ACC112 (cell line): Measurements from ENCODE around the gene USP36.
"Not testable (repeated sequence)": the region's sequence is repeated elsewhere in the genome, so short reads cannot be mapped to it uniquely, and the experiment has no call there.

Source experiments
- H2AFZ ChIP-seq: fragments of 200-600 bp; sonication (generic); one replicate; pipeline ENCODE4 v1.6.0; 2017; ENCODE audit warnings: antibody characterized with exemption, low read length; ENCODE audit not compliant: unreplicated experiment
- H3K27ac ChIP-seq: fragments of 200-600 bp; sonication (generic); 2 replicates; pipeline ENCODE4 v1.5.1; 2014; ENCODE audit warnings: low read depth, mild to moderate bottlenecking, antibody characterized with exemption, low read length, moderate library complexity
- H3K27me3 ChIP-seq: fragments of 200-600 bp; sonication (generic); 2 replicates; pipeline ENCODE4 v1.6.1; 2014; ENCODE audit warnings: mild to moderate bottlenecking, antibody characterized with exemption, low read length, moderate library complexity, mixed read lengths; ENCODE audit not compliant: insufficient read depth
- H3K36me3 ChIP-seq: fragments of 200-600 bp; sonication (generic); 2 replicates; pipeline ENCODE4 v1.6.1; 2016; ENCODE audit warnings: mild to moderate bottlenecking, antibody characterized with exemption, low read length, moderate library complexity, mixed read lengths; ENCODE audit not compliant: insufficient read depth
- H3K4me1 ChIP-seq: fragments of 200-600 bp; sonication (generic); one replicate; pipeline ENCODE4 v1.6.1; 2016; ENCODE audit warnings: low read length, mixed read lengths; ENCODE audit not compliant: insufficient read depth, unreplicated experiment, control insufficient read depth
- H3K4me3 ChIP-seq: fragments of 200-600 bp; sonication (generic); 2 replicates; pipeline ENCODE4 v1.5.1; 2014; ENCODE audit warnings: mild to moderate bottlenecking, low read depth, low read length
- H3K79me2 ChIP-seq: fragments of 200-600 bp; sonication (generic); one replicate; pipeline ENCODE4 v1.6.0; 2016; ENCODE audit warnings: low read length; ENCODE audit not compliant: control insufficient read depth, unreplicated experiment, insufficient read depth

Gene USP36

DNA sequence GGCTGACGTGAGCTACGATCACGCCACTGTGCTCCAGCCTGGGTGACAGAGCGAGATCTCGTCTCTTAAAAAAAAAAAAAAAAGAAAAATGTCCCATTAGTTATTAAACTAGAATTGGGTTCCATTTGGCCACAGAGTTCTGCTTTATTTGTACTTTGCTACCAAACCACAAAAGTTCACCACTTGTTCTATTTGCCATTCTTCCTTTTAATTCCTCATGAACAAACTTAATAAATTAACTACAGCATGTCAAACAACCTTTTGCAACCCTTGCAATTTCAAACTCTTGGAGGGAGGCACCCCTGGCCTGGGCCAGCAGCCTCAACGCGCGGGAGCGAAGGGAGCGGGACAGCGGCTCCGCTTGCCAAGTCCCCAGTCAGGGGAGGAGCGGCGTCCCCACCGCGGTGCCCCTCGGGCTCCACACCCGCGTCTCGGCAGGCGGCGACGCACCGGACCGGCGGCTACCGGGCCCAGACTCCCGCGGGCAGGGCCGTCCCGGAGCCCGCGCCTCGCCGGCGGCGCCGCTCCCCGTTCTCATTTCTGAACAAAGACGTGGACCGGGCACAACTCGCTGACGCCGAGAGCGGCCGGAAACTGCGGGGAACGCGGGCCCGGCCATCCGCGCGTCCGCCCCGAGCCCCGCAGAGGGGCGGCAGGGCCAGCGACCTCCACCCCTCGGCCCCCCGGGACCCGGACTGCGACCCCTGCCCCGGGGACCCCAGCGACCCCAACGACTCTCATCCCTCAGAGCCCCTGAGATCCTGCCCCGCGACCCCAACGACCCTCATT is 59.3 kb downstream of the USP36 start:
- peaks cover 23% of the 10 kb centered on the region for H3K79me2 ChIP-seq
- H3K4me1 ChIP-seq = peaks cover 5% of the 10 kb centered on the region
- H2AFZ ChIP-seq = peak overlapping the region; percentile 4
- H3K27ac ChIP-seq = peak overlapping the region; percentile 41; the same call in 1 of the 2 replicates
- peak overlapping the region; percentile 84 for H3K4me3 ChIP-seq
- no peaks in the 10 kb centered on the region for H3K36me3 ChIP-seq
- no peaks in the 10 kb centered on the region for H3K27me3 ChIP-seq

DNA sequence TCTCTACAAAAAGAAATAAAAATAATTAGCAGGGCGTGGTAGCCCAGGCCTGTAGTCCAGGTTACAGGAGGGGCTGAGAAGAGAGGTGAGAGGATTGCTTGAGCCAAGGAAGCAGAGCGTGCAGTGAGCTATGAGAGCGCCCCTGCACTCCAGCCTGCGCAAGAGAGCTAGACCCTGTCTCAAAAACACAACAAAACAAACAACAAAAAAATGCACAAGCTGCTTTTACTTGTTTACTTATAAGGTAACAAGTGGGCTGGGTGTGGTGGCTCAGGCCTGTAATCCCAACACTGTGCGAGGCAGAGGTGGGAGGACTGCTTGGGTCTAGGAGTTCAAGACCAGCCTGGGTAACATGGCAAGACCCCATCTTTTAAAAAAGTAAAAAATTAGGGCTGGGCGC is 60.3 kb downstream of the USP36 start:
- peaks cover 6% of the 10 kb centered on the region for H3K4me1 ChIP-seq
- no peak overlapping the region for H3K27ac ChIP-seq
- no peak overlapping the region for H2AFZ ChIP-seq

DNA sequence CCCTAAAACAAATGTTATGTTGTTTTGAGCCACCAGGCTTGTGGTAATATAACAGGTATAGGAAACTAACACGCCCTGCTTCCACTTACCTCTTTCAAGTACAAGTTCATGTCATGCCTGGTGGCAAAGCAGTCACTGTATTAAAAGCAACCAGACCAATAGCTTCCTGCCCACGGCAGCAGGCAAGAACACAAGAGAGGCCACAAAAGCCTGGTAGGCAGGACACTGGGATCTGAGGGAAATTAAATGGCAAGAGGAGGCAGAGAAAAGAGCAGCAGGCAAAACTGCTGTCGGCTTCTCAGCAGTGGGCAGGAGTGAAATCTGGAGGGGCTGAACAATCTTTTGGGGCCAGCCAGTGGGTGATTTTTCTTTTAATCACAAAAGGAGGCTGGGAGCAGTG is 60.8 kb downstream of the USP36 start:
- peaks cover 11% of the 10 kb centered on the region for H3K4me1 ChIP-seq
- H3K4me3 ChIP-seq = no peak overlapping the region
- H2AFZ ChIP-seq = no peak overlapping the region
- H3K79me2 ChIP-seq = peaks cover 28% of the 10 kb centered on the region
- H3K27me3 ChIP-seq = no peaks in the 10 kb centered on the region
- H3K36me3 ChIP-seq = no peaks in the 10 kb centered on the region
- no peak overlapping the region for H3K27ac ChIP-seq

More for the DNA sequence above, 60.3 kb downstream of the USP36 start:
- Histone ChIP-seq H3K36me3 (no peaks in the 10 kb centered on the region), H3K4me3 (no peak overlapping the region), H3K79me2 (peaks cover 23% of the 10 kb centered on the region), H3K27me3 (no peaks in the 10 kb centered on the region)

DNA sequence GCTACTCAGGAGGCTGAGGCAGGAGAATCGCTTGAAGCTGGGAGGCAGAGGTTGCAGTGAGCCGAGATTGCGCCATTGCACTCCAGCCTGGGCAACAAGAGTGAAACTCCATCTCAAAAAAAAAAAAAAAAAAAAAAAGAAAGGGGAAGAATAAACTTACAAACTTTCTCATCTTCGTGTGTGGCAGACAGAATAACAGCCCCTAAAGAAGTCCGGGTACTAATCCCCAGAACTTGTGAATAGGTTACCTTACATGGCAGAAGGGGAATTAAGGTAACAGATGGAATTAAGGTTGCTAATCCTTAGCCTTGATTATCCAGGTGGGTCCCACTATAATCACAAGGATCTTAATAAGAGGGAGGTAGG is 61.3 kb downstream of the USP36 start:
- Histone ChIP-seq H3K79me2 (peaks cover 34% of the 10 kb centered on the region), H3K4me1 (peaks cover 16% of the 10 kb centered on the region)
- not testable (repeated sequence) for H3K27me3 ChIP-seq, H3K4me3 ChIP-seq, H3K36me3 ChIP-seq, H3K27ac ChIP-seq, H2AFZ ChIP-seq

DNA sequence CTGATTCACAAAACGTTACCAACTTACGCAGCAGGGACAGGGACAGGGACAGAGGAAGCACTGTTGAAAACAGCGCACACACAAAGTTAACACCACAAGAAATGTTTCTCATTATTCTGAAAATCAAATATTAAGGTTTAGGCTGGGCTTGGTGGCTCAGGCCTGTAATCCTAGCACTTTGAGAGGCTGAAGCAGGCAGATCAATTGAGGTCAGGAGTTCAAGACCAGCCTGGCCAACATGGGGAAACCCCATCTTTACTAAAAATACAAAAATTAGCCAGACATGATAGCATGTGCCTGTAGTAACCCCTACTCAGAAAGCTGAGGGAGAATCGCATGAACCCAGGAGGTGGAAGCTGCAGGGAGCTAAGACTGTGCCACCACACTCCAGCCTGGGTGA is 62.7 kb downstream of the USP36 start:
- Histone ChIP-seq H3K4me3 (no peak overlapping the region), H3K27me3 (no peaks in the 10 kb centered on the region), H3K27ac (no peak overlapping the region), H3K4me1 (peaks cover 19% of the 10 kb centered on the region), H2AFZ (no peak overlapping the region), H3K36me3 (no peaks in the 10 kb centered on the region), H3K79me2 (peaks cover 37% of the 10 kb centered on the region)

DNA sequence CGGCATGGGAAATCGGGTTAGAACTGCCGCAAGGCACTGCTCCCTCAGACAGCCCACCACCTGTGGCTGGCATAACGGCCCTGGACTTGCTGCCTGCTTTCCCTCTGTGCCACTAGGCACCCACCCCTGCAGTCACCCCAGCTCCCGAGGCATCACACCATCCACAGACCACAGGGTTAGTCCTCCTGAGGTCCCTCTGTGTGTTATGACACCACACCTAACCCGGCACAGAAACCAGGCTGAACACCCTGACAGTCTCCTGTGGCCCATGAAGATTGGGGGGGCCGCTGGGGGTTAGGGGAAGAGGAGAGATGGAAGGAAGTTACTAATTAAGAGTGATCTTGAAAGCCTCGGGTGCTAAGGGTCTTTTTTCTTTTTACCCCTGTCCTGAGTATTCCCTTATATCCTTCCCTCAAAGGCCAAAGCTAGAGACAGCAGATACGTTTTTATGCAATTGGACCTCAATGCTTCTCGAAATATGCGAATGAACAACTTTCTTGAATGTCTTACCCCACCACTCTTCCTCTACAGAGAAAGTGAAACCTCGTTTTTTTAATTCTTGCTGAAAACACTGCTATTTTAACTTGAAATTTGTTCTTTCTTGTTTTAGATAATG is 65.5 kb downstream of the USP36 start:
- Histone ChIP-seq H3K36me3 (no peaks in the 10 kb centered on the region), H3K4me3 (peak overlapping the region; percentile 42; the same call in 1 of the 2 replicates), H3K79me2 (peaks cover 30% of the 10 kb centered on the region), H3K27me3 (no peaks in the 10 kb centered on the region), H3K27ac (no peak overlapping the region), H3K4me1 (peaks cover 18% of the 10 kb centered on the region), H2AFZ (no peak overlapping the region)

DNA sequence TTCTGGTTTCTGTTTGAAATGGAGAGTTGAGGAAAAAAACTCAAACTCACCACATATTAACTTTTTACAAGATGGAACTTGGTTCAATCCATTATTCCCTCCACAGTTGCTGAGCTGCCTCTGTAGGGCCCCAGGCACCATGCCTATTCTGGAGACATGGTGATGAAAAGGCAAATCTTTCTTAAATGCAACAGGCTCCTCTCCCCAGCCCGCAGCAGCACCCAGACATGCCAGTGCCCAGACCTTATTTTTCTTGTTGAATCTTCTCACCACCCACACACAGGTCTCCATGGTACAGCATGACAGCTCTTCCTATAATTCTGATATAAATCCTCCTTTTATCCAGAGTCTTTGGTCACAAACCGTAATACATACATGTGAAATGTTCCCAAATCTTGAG is 66.2 kb downstream of the USP36 start:
- Histone ChIP-seq H3K4me1 (peaks cover 14% of the 10 kb centered on the region), H3K27me3 (no peaks in the 10 kb centered on the region), H3K79me2 (peaks cover 26% of the 10 kb centered on the region), H3K36me3 (no peaks in the 10 kb centered on the region), H3K27ac (no peak overlapping the region), H3K4me3 (no peak overlapping the region), H2AFZ (no peak overlapping the region)

DNA sequence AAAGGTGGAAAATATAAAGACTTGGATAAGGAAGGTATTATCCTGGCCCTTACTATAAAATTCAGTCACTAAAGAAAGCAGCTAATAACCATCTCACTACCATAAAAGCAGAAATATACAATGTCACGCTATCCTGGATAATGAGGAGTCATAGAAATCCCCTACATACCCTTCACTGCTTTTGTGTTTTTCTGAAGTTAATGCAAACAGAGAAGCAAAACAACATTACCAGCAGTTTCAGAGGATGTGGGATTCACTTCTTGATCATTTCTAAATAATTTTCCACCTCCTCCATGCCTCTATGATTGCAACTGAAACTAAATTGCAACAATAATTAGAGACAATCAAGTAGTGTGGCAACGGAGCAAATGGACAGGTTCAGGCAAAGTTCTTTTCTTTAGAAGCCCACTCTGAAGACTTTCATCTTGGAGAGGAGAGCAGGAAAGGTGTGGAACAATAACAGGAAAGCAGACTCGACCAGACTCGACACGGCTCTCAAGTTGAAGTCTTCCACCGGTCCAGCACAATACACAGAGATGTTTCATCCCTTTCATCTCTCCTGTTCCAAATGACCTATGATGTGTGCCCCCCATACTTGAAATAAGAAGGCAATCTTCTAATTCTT is 68.7 kb downstream of the USP36 start:
- no peak overlapping the region for H3K4me3 ChIP-seq
- H3K27me3 ChIP-seq = no peaks in the 10 kb centered on the region
- H3K79me2 ChIP-seq = peaks cover 24% of the 10 kb centered on the region
- H3K4me1 ChIP-seq = peaks cover 14% of the 10 kb centered on the region
- no peak overlapping the region for H3K27ac ChIP-seq
- H3K36me3 ChIP-seq = no peaks in the 10 kb centered on the region
- H2AFZ ChIP-seq = no peak overlapping the region

DNA sequence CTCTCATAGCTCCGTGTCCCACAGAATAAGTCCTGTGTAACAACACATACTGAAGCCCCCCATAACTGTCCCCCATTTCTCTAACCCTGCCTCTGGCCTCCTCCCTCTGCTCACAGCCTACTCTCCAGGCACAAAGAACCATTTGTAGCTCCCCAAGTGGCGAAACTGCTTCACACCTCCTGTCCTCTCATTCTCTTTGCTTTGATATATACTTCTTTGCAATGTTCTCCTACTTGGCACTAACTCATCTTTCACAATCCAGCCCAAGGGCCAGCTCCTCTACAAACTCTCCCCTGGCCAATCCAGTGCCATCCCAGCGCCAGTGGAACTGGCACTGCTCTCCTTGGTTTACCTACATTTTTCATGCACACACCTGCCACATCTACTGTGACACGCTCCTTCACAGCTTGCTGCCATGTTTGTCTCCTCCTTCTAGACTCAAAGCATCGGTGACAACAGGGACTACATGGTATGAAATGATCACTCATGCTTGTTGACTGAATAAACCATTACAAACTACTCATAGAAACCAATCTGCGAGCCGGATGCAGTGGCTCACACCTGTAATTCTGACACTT is 71.3 kb downstream of the USP36 start:
- no peaks in the 10 kb centered on the region for H3K36me3 ChIP-seq
- no peak overlapping the region for H3K27ac ChIP-seq
- H3K79me2 ChIP-seq = peaks cover 28% of the 10 kb centered on the region
- peaks cover 3% of the 10 kb centered on the region for H3K4me1 ChIP-seq
- H3K27me3 ChIP-seq = no peaks in the 10 kb centered on the region
- no peak overlapping the region for H3K4me3 ChIP-seq
- no peak overlapping the region for H2AFZ ChIP-seq

DNA sequence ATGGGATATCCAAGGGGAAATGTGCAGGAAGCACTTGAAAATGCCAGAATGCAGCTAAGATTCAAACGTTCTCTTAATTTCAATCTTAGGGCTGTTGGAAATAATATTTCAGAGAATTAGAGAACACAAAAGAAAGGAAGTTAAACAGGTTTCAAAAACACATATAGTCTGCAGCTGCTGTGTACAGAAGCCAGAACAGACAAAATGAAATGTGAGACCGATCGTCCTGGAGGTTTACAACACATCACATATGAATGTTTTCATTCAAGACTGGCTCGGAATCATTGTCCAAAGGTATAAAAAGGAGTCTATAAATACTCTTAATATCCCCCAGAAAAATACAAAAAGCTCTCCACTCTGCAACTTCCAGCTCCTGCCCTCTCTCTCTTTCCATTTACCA is 72.8 kb downstream of the USP36 start:
- Histone ChIP-seq H3K27ac (no peak overlapping the region), H2AFZ (no peak overlapping the region), H3K79me2 (peaks cover 26% of the 10 kb centered on the region), H3K36me3 (no peaks in the 10 kb centered on the region), H3K4me1 (no peaks in the 10 kb centered on the region), H3K27me3 (no peaks in the 10 kb centered on the region), H3K4me3 (no peak overlapping the region)
